Ascending aorta (tissue), 2 donors: ENCODE measurements around the gene TAPT1. TPM values are rescaled to one million over a fixed set of nuclear protein-coding genes. Genes with fewer than 3 reads are reported as not detected.
A peak's percentile ranks its signal among the peaks of the same experiment; 100 is the strongest.

Source experiments
- DNase-seq, 2 donors: peaks; one replicate each; pipeline ENCODE4 v3.0.0-alpha.2; 2019; ENCODE audit warnings: low spot score in 2 of 2
- H3K27ac ChIP-seq, 2 donors: fragments of 200-600 bp; sonication (generic); one replicate each; pipeline ENCODE4 v1.5.1; 2016 to 2017; ENCODE audit warnings: mild to moderate bottlenecking in 1 of 2
- H3K27me3 ChIP-seq: fragments of 200-600 bp; sonication (generic); one replicate; pipeline ENCODE4 v1.5.1; 2017
- H3K36me3 ChIP-seq, 2 donors: fragments of 200-600 bp; sonication (generic); one replicate each; pipeline ENCODE4 v1.5.1; 2016
- H3K4me1 ChIP-seq, 2 donors: fragments of 200-600 bp; sonication (generic); one replicate each; pipeline ENCODE4 v1.5.1; 2016 to 2017; ENCODE audit warnings: mild to moderate bottlenecking in 1 of 2
- H3K4me3 ChIP-seq, 2 donors: fragments of 200-600 bp; sonication (generic); one replicate each; pipeline ENCODE4 v1.5.1; 2016 to 2017; ENCODE audit warnings: mild to moderate bottlenecking in 1 of 2
- H3K9me3 ChIP-seq, 2 donors: fragments of 200-600 bp; sonication (generic); one replicate each; pipeline ENCODE4 v1.5.1; 2016
- intact Hi-C: fragments of 100-400 bp; cut with DNase I; formaldehyde crosslinking; loops from one replicate; pipeline ENCODE4 v1.15.1; 2023
- total RNA-seq: library from RNA; depleted of rRNA; stranded (reverse); fragments of >200 nt; gene quantifications from one replicate; pipeline ENCODE4 v1.1.0, GENCODE V29; 2016
- TF ChIP-seq, protein P1 (sequence below), 3 experiments: fragments of 200-600 bp in 2 of 3; fragments of 450-650 bp in 1 of 3; sonication (generic) in 2 of 3; IDR thresholded peaks; one replicate each; pipeline ENCODE4 v1.5.1; 2016 to 2019; ENCODE audit warnings: antibody characterized with exemption in 3 of 3, mild to moderate bottlenecking in 1 of 3, moderate library complexity in 1 of 3

Gene TAPT1
- total RNA-seq, 1 donor from 2014 or later = 10.7 TPM

DNA sequence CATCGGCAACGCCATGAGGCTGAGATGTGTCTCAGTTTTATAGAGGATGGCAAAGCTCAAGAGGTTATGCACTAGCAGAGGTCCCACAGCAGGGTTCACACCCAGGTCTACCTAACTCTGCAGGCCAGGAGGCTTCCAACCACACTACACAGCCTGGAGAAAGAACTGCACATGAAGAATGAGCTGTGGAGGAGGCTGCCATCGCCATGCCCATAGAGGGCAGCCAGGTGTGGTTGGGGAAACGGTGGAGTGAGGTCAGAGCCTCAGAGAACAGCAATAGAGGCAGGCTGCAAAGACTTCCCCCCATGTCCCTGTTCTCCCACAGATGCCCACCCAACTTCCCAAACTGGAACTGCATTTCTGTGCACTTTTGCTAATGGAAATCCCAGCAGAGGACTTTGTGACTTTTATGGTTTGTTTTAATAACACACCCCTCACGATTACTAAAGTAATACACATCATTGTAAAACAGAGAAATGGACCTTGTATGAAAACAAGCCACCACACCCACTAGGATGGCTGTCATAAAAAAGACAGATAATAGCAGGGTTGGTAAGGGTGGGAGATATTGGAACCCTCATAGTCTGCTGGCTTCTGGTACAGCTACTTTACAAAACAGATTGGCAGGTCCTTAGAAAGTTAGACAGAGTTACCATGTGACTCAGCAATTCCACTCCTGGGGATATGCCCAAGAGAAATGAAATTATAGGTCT lies 83.5 kb downstream of the TAPT1 start:
- H3K4me3 ChIP-seq = no peak overlapping the region
- H3K36me3 ChIP-seq = no peaks in the 10 kb centered on the region
- intact Hi-C loops = no loop called here
- DNase-seq = no peak
- peaks cover 5 to 28% of the 10 kb centered on the region in 2 donors for H3K9me3 ChIP-seq
- H3K4me1 ChIP-seq = peaks cover 0 to 9% of the 10 kb centered on the region in 2 donors
- TF ChIP-seq, protein P1, sequence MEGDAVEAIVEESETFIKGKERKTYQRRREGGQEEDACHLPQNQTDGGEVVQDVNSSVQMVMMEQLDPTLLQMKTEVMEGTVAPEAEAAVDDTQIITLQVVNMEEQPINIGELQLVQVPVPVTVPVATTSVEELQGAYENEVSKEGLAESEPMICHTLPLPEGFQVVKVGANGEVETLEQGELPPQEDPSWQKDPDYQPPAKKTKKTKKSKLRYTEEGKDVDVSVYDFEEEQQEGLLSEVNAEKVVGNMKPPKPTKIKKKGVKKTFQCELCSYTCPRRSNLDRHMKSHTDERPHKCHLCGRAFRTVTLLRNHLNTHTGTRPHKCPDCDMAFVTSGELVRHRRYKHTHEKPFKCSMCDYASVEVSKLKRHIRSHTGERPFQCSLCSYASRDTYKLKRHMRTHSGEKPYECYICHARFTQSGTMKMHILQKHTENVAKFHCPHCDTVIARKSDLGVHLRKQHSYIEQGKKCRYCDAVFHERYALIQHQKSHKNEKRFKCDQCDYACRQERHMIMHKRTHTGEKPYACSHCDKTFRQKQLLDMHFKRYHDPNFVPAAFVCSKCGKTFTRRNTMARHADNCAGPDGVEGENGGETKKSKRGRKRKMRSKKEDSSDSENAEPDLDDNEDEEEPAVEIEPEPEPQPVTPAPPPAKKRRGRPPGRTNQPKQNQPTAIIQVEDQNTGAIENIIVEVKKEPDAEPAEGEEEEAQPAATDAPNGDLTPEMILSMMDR (IDR thresholded peaks at IDR 0.05) = no peak
- H3K27me3 ChIP-seq = no peaks in the 10 kb centered on the region
- H3K27ac ChIP-seq = no peak overlapping the region

DNA sequence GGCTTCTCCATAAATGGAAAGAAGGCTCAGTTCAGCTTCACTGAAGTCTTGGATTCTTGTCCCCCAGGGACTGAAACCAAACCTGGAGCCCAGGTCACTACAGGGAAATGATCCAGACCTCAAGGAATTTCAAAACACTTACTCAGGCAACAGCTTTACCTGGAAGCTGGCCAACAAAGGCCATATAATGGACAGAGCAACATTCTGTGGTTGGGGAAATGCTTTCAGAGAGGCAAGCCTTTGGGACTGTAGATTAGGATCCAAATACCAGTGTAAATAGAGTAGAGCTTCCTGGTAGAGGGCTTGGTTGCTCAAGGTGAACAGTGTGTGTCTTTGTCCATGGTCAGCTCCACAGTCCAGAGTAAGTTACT lies 85.4 kb downstream of the TAPT1 start:
- Histone ChIP-seq H3K4me1 (peaks cover 0 to 9% of the 10 kb centered on the region in 2 donors), H3K4me3 (no peak overlapping the region), H3K9me3 (peaks cover 5 to 23% of the 10 kb centered on the region in 2 donors), H3K36me3 (no peaks in the 10 kb centered on the region), H3K27me3 (no peaks in the 10 kb centered on the region), H3K27ac (peak overlapping the region; percentile 44 to 62)
- DNase-seq = peak in 1 of 2 donors; percentile 83
- TF ChIP-seq, protein P1 (IDR thresholded peaks at IDR 0.05) = no peak
- intact Hi-C loops = loop anchor here (2.0 kb wide), 1 partner anchor 22 kb away; no protein-coding TSS in a partner anchor

DNA sequence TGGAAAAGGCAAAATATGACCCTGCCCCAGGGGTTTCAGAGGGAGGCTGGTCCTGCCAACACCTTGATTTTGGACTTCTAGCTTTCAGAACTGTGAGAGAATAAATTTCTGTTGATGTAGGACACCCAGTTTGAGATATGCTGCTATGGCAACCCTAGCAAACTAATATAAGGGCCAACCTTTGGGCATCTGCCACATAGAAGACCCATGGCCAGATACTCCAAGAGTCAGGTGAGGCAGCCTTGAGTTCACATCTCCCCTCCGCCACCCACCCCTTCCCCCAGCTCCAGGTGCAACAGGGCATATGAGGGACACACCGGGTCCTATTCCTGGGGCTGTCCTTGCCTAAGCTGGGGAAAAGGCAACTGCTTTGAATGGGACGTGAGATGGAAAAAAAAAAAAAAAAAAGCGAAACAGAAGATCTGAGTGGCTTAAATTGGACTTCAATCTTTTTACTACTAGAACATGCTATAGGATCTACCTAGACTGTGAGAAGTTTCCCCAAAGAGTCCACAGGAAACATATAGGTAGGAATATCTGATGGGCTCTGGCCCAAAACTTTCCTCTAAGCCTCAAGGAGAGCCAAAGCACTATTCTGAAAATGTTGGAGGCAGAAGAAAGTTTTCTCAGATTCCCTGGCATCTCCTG lies 85.9 kb downstream of the TAPT1 start:
- TF ChIP-seq, protein P1 (IDR thresholded peaks at IDR 0.05) = no peak
- Histone ChIP-seq H3K27ac (peak overlapping the region; percentile 44 to 62), H3K9me3 (peaks cover 5 to 20% of the 10 kb centered on the region in 2 donors), H3K36me3 (no peaks in the 10 kb centered on the region), H3K4me3 (no peak overlapping the region), H3K27me3 (no peaks in the 10 kb centered on the region), H3K4me1 (peaks cover 0 to 9% of the 10 kb centered on the region in 2 donors)
- intact Hi-C loops = loop anchor here (2.0 kb wide), 1 partner anchor 22 kb away; no protein-coding TSS in a partner anchor
- no peak for DNase-seq

DNA sequence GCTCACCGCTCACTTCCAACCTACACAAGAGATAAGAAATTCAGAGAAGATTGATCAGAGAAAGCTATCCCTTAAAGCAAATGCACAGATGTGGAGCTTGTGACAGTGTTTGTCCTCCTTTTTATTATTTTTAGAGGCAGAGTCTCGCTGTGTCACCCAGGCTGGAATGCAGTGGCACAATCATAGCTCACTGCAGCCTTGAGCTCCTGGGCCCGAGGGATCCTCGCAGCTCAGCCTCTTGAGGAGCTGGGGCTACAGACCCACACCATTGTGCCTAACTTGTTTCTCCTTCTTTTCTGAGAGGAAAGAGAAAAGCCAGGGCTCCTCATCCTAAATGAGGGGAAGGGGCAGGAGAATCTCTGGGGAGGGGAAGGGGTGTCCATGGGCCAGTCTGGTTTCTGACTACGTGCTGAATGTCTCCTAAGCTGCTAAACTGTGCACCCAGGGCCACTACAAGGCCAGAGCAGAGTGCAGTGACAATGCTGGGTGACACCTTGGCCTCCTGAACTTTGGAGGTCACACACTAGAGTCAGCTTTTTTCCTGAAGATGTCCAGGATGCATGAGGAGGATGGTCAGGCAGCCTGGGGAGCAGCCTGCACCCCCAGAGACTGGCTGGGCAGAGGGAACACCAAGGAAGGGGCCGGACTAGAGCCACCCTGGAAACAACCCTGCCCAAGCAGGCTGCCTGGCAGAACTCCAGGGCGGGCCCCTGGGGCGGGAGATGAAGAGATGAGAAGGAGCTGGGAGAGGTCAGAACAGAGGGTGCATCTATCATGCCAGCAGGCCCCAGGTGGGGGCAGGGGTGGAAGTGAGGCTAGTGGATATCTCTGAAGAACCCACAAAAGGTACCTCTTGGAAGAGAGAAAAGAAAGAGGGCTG lies 87.0 kb downstream of the TAPT1 start:
- TF ChIP-seq, protein P1 (IDR thresholded peaks at IDR 0.05) = no peak
- H3K4me3 ChIP-seq = no peak overlapping the region
- peaks cover 0 to 11% of the 10 kb centered on the region in 2 donors for H3K9me3 ChIP-seq
- intact Hi-C loops = no loop called here
- peaks cover 0 to 9% of the 10 kb centered on the region in 2 donors for H3K4me1 ChIP-seq
- DNase-seq = no peak
- H3K27ac ChIP-seq = peak overlapping the region in 1 of 2 donors; percentile 62
- H3K36me3 ChIP-seq = no peaks in the 10 kb centered on the region
- no peaks in the 10 kb centered on the region for H3K27me3 ChIP-seq

DNA sequence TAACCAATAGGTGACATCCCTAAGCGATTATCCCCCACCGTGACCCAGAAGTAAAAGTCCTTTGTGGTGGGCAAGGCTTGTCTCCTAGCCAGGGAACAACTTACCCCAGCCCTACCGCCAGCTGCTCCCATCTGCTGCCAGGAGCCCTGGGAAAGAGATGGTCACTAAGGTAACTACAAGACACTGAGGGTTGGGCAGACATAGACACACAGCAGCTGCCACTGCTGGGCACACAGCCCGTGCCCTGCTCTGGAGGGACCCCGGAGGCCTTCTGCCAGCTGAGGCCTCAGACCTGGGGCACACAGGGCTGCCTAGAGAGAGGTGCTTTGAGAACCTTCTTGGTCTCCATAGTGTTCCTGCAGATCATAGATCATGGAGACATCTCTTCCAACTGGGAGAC lies 89.4 kb downstream of the TAPT1 start:
- intact Hi-C loops = no loop called here
- no peaks in the 10 kb centered on the region for H3K36me3 ChIP-seq
- no peak for DNase-seq
- peaks cover 0 to 9% of the 10 kb centered on the region in 2 donors for H3K4me1 ChIP-seq
- no peak overlapping the region for H3K4me3 ChIP-seq
- H3K27ac ChIP-seq = no peak overlapping the region
- TF ChIP-seq, protein P1 (IDR thresholded peaks at IDR 0.05) = no peak
- H3K27me3 ChIP-seq = no peaks in the 10 kb centered on the region
- no peaks in the 10 kb centered on the region for H3K9me3 ChIP-seq
